ENCODE measurements around the gene WDR70. TPM values are rescaled to one million over a fixed set of nuclear protein-coding genes. Genes with fewer than 3 reads are reported as not detected.
"Not testable (repeated sequence)": the region's sequence is repeated elsewhere in the genome, so short reads cannot be mapped to it uniquely, and the experiment has no call there.

The WDR70 gene
- total RNA-seq, 1 donor from 2014 or later: 29.0 TPM

- Histone ChIP-seq H3K36me3 (peaks cover 11% of the 10 kb centered on the region), H3K4me1 (no peaks in the 10 kb centered on the region), H3K9me3 (peaks cover 4% of the 10 kb centered on the region), H3K27me3 (ENCODE audit: low read depth) (no peaks in the 10 kb centered on the region), H3K4me3 (no peak overlapping the region), H3K27ac (no peak overlapping the region)
- ATAC-seq (no peak), DNase-seq (no peak)
- TF ChIP-seq, protein P1, sequence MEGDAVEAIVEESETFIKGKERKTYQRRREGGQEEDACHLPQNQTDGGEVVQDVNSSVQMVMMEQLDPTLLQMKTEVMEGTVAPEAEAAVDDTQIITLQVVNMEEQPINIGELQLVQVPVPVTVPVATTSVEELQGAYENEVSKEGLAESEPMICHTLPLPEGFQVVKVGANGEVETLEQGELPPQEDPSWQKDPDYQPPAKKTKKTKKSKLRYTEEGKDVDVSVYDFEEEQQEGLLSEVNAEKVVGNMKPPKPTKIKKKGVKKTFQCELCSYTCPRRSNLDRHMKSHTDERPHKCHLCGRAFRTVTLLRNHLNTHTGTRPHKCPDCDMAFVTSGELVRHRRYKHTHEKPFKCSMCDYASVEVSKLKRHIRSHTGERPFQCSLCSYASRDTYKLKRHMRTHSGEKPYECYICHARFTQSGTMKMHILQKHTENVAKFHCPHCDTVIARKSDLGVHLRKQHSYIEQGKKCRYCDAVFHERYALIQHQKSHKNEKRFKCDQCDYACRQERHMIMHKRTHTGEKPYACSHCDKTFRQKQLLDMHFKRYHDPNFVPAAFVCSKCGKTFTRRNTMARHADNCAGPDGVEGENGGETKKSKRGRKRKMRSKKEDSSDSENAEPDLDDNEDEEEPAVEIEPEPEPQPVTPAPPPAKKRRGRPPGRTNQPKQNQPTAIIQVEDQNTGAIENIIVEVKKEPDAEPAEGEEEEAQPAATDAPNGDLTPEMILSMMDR (IDR thresholded peaks at IDR 0.05): no peak
- intact Hi-C loops (cut with DNase I): no loop called here
These were observed 227.0 kb downstream of the WDR70 start for GRCh38 chr5:37606148-37606547.

GRCh38 chr5:37606632-37607248 lies 227.6 kb downstream of the WDR70 start:
- no peaks in the 10 kb centered on the region for H3K9me3 ChIP-seq
- H3K4me1 ChIP-seq: no peaks in the 10 kb centered on the region
- no peaks in the 10 kb centered on the region for H3K27me3 ChIP-seq (ENCODE audit: low read depth)
- ATAC-seq: no peak
- H3K27ac ChIP-seq: no peak overlapping the region
- TF ChIP-seq, protein P1 (IDR thresholded peaks at IDR 0.05): no peak
- no peak for DNase-seq
- intact Hi-C loops (cut with DNase I): no loop called here
- H3K36me3 ChIP-seq: peaks cover 11% of the 10 kb centered on the region
- H3K4me3 ChIP-seq: no peak overlapping the region

GRCh38 chr5:37615184-37615583 lies 236.1 kb downstream of the WDR70 start:
- intact Hi-C loops (cut with DNase I): no loop called here
- H3K9me3 ChIP-seq: no peaks in the 10 kb centered on the region
- H3K27ac ChIP-seq: no peak overlapping the region
- H3K36me3 ChIP-seq: no peaks in the 10 kb centered on the region
- DNase-seq (no peak), ATAC-seq (no peak)
- H3K4me1 ChIP-seq: no peaks in the 10 kb centered on the region
- no peaks in the 10 kb centered on the region for H3K27me3 ChIP-seq (ENCODE audit: low read depth)
- H3K4me3 ChIP-seq: no peak overlapping the region
- TF ChIP-seq, protein P1 (IDR thresholded peaks at IDR 0.05): no peak

DNA sequence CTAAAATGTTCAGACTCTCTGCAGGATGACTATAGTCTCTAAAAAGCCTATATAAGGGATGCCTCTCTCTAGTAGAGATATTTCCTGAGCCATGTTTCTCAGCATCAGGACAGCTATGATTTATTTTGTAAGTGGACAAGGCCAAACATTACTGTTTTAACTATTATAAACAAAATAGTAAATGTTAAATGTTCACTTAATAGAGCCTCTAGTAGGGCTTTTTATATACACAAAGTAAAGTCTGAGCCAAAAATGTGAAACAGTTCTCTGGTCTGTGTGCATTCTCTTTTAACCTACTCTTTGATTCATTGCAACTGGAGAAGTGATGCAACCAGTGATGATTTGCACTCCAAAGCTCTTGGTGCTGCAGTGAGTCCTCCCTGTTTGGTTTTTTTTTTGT lies 240.2 kb downstream of the WDR70 start:
- Histone ChIP-seq H3K27ac (no peak overlapping the region), H3K4me3 (no peak overlapping the region), H3K36me3 (no peaks in the 10 kb centered on the region), H3K4me1 (no peaks in the 10 kb centered on the region), H3K9me3 (no peaks in the 10 kb centered on the region), H3K27me3 (ENCODE audit: low read depth) (no peaks in the 10 kb centered on the region)
- intact Hi-C loops (cut with DNase I): no loop called here
- TF ChIP-seq, protein P1 (IDR thresholded peaks at IDR 0.05): no peak
- ATAC-seq (no peak), DNase-seq (no peak)

DNA sequence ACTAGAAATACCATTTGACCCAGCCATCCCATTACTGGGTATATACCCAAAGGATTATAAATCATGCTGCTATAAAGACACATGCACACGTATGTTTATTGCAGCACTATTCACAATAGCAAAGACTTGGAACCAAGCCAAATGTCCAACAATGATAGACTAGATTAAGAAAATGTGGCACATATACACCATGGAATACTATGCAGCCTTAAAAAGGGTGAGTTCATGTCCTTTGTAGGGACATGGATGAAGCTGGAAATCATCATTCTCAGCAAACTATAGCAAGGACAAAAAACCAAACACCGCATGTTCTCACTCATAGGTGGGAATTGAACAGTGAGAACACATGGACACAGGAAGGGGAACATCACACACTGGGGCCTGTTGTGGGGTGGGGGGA lies 243.2 kb downstream of the WDR70 start:
- intact Hi-C loops (cut with DNase I); DNase-seq; H3K4me1 ChIP-seq; ATAC-seq; H3K27me3 ChIP-seq (ENCODE audit: low read depth); H3K9me3 ChIP-seq; H3K4me3 ChIP-seq; H3K36me3 ChIP-seq; H3K27ac ChIP-seq: not testable (repeated sequence)

DNA sequence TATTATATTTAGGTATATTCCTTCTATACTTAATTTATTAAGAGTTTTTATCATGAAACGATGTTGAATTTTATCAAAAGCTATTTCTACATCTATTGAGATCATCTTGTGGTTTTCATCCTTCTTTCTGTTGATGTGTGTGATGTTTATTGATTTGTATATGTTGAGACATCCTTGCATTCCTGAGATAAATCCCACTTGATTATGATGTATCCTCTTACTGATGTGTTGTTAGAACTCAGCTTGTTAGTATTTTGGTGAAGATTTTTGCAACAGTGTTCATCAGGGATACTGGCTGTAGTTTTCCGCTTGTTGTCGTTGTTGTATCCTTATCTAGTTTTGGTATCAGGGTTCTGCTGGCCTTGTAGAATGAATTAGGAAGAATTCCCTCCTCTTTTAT lies 247.1 kb downstream of the WDR70 start:
- no peak for DNase-seq
- intact Hi-C loops (cut with DNase I): no loop called here
- H3K4me1 ChIP-seq: no peaks in the 10 kb centered on the region

More for the DNA sequence above, 247.1 kb downstream of the WDR70 start:
- peaks cover 17% of the 10 kb centered on the region for H3K9me3 ChIP-seq
- H3K36me3 ChIP-seq: no peaks in the 10 kb centered on the region
- H3K27me3 ChIP-seq (ENCODE audit: low read depth): no peaks in the 10 kb centered on the region
- H3K27ac ChIP-seq: no peak overlapping the region
- no peak for ATAC-seq
- TF ChIP-seq, protein P1 (IDR thresholded peaks at IDR 0.05): no peak
- H3K4me3 ChIP-seq: no peak overlapping the region

Measured in lower lobe of right lung (tissue), 2 donors.